H1 (cell line): Measurements from ENCODE around the gene SETD1B.

ENCODE experiments used
- CREB1 ChIP-seq: IDR thresholded peaks from 2 replicates; pipeline ENCODE4 v1.6.1; 2012; ENCODE audit warnings: inconsistent platforms
- CTCF ChIP-seq, 3 experiments: IDR thresholded peaks; 1 replicate in 2 of 3; 2 replicates in 1 of 3; pipeline versions ENCODE4 v1.5.1 to v1.6.1; 2011; ENCODE audit warnings: low read length in 3 of 3, mild to moderate bottlenecking in 3 of 3, inconsistent platforms in 2 of 3, low read depth in 1 of 3, moderate library complexity in 1 of 3; ENCODE audit not compliant: insufficient read depth in 1 of 3; ENCODE audit errors: control extremely low read depth in 1 of 3
- EZH2 ChIP-seq: fragments of 200-600 bp; sonication (generic); IDR thresholded peaks from 2 replicates; pipeline ENCODE4 v1.7.1; 2012; ENCODE audit warnings: low read depth, mild to moderate bottlenecking, moderate library complexity, low read length, inconsistent platforms; ENCODE audit not compliant: severe bottlenecking
- JUND ChIP-seq: IDR thresholded peaks from 2 replicates; pipeline ENCODE4 v1.6.1; 2011; ENCODE audit warnings: mild to moderate bottlenecking, improper control_type of control experiment, low read length
- MAX ChIP-seq: IDR thresholded peaks from 2 replicates; pipeline ENCODE4 v1.6.1; 2012; ENCODE audit warnings: inconsistent platforms
- POLR2A ChIP-seq, 2 experiments: IDR thresholded peaks; 1 replicate in 1 of 2; 2 replicates in 1 of 2; pipeline ENCODE4 v1.6.1; 2011; ENCODE audit warnings: low read depth in 2 of 2, low read length in 2 of 2, mild to moderate bottlenecking in 2 of 2; ENCODE audit errors: control extremely low read depth in 1 of 2
- SIN3A ChIP-seq, 2 experiments: IDR thresholded peaks in 1 of 2; conservative IDR thresholded peaks in 1 of 2; 2 replicates each; pipeline ENCODE4 v1.6.1; 2011 to 2012; ENCODE audit warnings: low read length in 2 of 2, improper control_type of control experiment in 1 of 2, low read depth in 1 of 2, mild to moderate bottlenecking in 1 of 2

- TF ChIP-seq POLR2A (IDR thresholded peaks at IDR 0.05; ENCODE audit: control extremely low read depth in 1 of 2, low read depth in 2 of 2, low read length in 2 of 2), result 0 out of 3 replicates have a peak, but pooled peaks of 1 of the 2 experiments have one; percentile 27
- peak in 1 of 2 experiments; percentile 49; a peak in 2 of 4 replicates for TF ChIP-seq SIN3A (conservative IDR thresholded peaks at IDR 0.05 in 1 of 2, IDR thresholded peaks at IDR 0.05 in 1 of 2; ENCODE audit: low read depth in 1 of 2, low read length in 2 of 2)
- TF ChIP-seq CREB1, result no peak; the same call in 1 of the 2 replicates
- TF ChIP-seq EZH2, result no peak
- TF ChIP-seq JUND, result no peak
- no peak for TF ChIP-seq CTCF (IDR thresholded peaks at IDR 0.05; ENCODE audit: control extremely low read depth in 1 of 3, insufficient read depth in 1 of 3, low read depth in 1 of 3, low read length in 3 of 3)
- no peak for TF ChIP-seq MAX
Measured at GRCh38 chr12:121812320-121812871, 8.6 kb downstream of the SETD1B start.
